DMS 273 (cell line): ENCODE measurements around the gene DPYSL3.
A peak's percentile ranks its signal among the peaks of the same experiment; 100 is the strongest.

ENCODE experiments used
- DNase-seq: peaks from one replicate; lab custom pipeline; 2025; ENCODE audit not compliant: unreplicated experiment; lab: John Stamatoyannopoulos, UW

The DPYSL3 gene

GRCh38 chr5:147441191-147441695, 68.6 kb downstream of the DPYSL3 start:
- DNase-seq = no peak

GRCh38 chr5:147439254-147439653, 70.6 kb downstream of the DPYSL3 start:
- no peak for DNase-seq

DNA sequence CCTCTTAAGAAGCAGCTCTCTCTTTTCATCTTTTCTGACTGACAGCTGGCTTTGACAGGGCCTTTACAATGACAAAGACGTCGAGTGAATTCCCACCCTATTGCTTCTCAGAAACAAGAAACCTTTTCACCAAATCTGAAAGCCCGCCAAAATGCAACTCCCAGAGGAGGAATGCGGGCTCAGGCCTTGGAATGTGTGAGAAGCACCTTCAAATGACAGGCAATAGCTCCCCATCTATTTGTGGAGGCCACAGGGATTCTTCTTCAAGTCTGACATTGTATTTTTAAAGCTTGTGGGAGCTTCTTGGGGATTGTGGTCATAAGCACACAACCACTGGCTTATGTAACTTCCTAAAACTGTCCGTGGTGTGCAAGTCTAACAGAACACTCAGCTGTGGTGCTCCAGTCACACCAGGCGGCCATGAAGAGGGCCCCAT, 72.7 kb downstream of the DPYSL3 start:
- no peak for DNase-seq

- no peak for DNase-seq
These were observed 73.3 kb downstream of the DPYSL3 start for GRCh38 chr5:147436596-147436995.

DNA sequence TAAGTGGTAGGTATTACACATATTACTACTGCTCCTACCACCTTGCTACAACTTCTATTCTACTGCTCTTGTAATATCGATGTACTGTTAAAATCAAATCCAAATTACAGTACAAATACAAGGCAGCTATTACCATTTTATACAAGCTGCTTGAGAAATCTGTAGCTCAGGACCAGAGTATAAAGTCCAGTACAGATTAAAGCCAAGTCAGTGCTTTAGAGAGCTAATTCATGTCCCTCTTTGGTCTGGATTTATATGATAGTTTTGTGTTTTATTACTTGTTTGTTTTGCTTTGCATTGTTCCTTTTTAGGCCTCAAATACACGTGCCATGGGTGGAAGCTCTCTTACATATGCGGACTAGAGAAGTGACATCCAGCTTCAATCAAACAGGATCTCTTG, 75.8 kb downstream of the DPYSL3 start:
- no peak for DNase-seq

DNA sequence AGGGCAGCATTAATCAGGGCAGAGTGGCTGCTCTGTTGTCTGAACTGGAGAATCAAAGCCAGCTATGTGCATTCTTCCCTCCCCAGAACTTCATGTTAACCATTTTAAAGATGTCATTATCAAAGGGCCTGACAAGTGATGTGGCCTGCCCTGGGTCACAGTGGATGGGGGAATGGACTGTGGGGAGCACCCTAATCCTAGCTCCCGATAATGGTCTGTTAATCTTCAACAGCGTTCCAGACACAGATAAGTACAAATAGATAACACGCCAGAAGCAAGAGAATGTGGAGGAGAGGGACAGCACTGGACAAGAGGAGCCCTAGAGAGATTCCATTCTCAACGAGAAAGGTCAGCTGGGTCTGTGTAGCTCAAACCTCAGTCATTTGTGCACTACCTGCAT, 77.5 kb downstream of the DPYSL3 start:
- DNase-seq = no peak

GRCh38 chr5:147431586-147431985, 78.3 kb downstream of the DPYSL3 start:
- DNase-seq = no peak

DNA sequence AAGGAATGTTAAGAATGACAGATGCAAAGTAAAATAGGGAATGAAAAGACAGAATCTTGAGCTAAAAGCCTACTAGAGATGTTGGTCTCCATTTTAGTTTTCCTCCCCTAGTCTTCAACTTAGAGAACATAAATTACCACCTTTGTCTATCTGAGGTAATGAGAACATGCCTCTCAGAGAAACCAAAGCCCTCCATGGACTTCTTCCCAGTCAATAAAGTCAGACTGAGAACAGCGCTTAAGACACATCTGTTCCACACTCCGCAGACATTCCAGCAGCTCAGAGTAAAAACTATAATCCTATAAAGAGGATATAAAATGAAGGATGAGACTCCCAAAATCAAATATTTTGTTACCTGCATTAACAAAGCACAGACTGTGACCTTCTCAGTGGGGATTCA, 79.2 kb downstream of the DPYSL3 start:
- no peak for DNase-seq

GRCh38 chr5:147427521-147428401, 82.1 kb downstream of the DPYSL3 start:
- no peak for DNase-seq

DNA sequence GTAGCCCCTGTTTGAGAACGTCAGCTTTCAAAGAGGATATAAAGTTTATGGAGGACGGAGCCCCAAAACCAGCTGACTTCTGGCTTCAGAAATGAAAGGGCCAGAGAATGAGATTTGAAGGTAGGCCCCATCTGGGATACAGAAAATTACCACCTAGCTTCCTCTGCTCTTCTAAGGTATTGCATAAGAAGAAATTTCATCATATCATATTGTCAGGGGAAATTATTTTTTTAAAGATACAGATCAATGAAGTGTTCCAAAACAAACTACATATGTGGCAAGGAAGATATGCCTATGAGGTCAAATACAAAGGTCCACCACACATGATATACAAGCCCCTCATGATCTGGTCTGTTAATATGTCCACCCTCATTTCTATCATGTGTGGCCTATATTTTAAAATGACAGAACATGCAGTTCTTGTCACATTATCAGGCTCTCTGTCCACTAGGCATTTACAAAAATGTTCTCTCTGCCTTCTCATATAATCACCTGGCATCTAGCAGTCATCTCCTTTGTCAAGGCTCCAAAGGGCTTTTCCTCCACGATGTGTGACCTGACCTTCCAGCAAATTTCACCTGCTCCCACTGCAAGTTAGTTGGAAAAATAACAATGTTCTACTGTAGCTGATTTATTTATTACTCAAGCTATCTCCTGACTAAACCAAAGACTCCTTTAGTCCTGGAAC, 83.1 kb downstream of the DPYSL3 start:
- DNase-seq = no peak

DNA sequence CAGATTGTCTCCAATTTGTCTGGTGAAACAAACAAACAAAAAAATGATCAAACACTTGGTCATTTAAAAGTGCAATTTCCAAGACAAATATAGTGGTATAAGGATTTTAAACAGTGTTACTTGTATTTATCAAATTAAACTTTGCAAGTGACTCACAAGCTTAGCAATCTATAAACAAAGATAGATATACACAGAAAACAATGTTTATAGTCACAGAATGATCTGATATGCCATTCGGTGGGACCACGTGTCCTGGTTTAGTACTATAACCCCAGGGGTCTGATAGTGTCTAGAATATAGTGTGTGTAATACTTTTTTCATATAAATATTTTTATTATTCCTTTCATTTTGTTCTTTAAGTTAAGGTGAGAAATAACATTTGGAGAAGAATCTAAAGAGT, 91.3 kb downstream of the DPYSL3 start:
- no peak for DNase-seq

DNA sequence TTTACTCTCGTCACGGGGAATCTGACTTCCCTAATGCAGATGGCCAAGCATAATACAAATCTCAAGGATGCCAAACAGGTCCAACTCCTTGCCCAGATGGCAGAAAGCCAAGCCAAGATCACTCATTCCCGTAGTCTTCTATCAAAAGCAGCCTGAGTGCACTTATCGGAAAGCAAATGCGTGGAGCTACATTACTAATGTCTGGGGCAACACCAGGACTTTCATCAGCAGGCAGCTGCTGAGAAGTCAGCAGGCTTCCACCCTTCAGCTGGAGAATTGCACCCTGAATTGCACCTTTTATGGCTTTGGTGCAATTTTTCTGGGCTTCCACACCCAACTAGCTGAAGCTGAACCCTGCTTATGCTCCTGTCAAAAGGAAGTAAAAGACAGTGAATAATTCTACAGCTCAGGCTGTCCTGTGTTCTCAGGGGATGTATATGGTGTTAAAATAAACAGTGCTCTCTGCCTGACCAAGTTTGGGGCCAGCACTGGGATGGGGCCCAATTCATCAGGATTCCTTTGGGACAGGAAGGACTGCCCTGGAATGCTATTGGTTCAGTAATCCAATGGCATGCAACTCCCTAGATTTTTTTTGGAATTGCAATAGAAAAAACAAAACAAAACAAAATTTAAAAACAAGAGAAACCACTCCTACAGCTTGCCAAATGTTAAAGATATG, 92.6 kb downstream of the DPYSL3 start:
- DNase-seq = peak; percentile 36

GRCh38 chr5:147415651-147416050, 94.2 kb downstream of the DPYSL3 start:
- DNase-seq = no peak

DNA sequence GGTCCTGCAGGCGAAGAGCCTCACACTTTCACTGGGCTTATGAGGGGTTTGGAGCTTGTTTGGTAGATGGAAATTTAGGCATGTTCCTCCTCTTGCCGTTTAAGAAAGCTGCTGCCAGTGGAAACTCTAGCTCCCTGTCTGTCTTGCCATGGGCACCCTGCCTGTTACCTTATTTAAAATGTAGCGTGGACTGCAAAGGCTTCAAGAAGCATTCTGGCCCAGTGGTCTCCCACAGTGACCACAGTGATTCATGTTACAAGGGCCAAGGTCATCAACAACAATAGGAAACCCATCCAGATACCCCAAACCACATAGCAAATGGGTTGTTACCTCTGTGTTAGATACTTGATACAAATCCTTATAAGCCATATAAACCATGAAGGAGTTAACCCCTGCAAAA, 96.6 kb downstream of the DPYSL3 start:
- no peak for DNase-seq

DNA sequence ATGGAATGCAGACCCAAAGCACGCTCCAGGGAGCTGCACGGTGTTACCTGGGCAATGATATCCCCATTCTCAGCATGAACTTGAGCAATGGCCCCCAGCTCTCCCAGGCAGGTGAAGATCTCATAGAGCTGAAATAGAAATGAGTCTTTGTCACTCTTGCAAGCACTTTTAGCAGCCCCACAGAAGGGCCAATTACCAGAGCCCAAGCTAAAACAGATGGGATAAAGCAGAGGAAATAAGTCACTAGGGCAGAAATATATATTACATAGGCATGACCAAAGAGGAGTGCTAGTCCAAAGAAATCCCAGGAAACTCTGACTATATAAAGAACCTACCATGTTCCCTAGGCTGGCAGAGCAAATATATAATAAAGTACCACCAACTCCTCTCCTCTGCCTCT, 97.3 kb downstream of the DPYSL3 start:
- DNase-seq = no peak

GRCh38 chr5:147411359-147412319, 98.2 kb downstream of the DPYSL3 start:
- no peak for DNase-seq

- no peak for DNase-seq
These were observed 99.1 kb downstream of the DPYSL3 start for GRCh38 chr5:147410496-147411358.

DNA sequence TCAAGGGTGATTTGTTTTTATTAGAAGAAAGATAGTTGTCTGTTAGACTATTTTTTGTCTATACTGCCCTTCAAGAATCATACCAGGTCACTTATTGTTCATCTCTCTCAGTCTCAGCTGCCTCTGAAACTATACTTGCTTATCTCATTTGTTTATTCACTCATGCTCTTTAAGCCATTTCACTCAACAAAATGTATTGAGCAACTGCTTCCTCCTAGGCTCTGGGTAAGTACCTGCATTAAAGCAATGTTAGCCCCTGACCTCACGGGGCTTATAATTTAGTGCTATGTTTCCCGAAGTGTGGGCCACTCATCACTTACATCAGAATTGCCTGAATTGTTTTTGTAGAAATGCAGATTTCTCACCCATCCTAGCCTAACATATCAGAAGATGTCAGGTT, 100.9 kb downstream of the DPYSL3 start:
- DNase-seq = no peak

DNA sequence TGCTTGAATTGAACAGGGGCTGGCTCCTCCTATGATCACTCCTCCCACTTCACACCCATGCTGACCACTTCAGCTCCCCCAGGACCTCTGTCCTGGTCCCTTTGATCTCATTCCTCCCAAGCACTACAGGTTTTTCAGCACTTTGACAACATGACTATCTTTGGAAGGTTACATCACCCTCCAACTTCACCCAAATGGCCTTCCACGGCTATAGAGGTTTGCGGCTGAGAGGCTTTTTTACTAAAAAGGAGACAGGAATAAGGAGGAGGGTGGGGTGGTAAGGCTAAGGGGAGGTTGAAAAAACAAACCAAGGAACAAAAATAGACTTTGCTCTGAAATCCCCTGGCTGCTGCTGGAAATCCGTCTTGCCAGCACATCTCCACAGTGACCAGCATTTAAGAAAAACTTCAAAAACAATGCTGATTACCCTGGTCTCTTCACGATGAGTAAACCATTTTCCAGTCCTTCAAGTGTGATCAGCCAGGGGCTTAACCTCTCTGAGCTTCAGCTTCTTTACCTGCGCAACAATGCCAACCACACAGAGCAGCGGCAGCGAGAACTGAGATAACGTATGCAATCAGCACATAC, 102.7 kb downstream of the DPYSL3 start:
- DNase-seq = no peak
